Karpas-422 (cell line): ENCODE measurements around the gene GALNS. TPM values are rescaled to one million over a fixed set of nuclear protein-coding genes. Genes with fewer than 3 reads are reported as not detected.

ENCODE experiments used
- DNase-seq: peaks from one replicate; pipeline ENCODE4 v3.0.0-alpha.2; 2015
- H2AFZ ChIP-seq: fragments of 200-600 bp; sonication (generic); 2 replicates; pipeline ENCODE4 v1.6.1; 2014; ENCODE audit warnings: antibody characterized with exemption, low read length, mixed read lengths
- H3K27ac ChIP-seq: fragments of 200-600 bp; sonication (generic); 2 replicates; pipeline ENCODE4 v1.5.1; 2014; ENCODE audit warnings: mild to moderate bottlenecking, low read length, moderate library complexity
- H3K27me3 ChIP-seq: fragments of 200-600 bp; sonication (generic); 2 replicates; pipeline ENCODE4 v1.6.1; 2014; ENCODE audit warnings: low read length, mixed read lengths
- H3K36me3 ChIP-seq: fragments of 200-600 bp; sonication (generic); 2 replicates; pipeline ENCODE4 v1.6.1; 2014; ENCODE audit warnings: low read length, mixed read lengths; ENCODE audit not compliant: insufficient read depth
- H3K4me1 ChIP-seq: fragments of 200-600 bp; sonication (generic); 2 replicates; pipeline ENCODE4 v1.6.1; 2014; ENCODE audit warnings: mild to moderate bottlenecking, low read length, mixed read lengths
- H3K4me2 ChIP-seq: fragments of 200-600 bp; sonication (generic); 2 replicates; pipeline ENCODE4 v1.6.1; 2014; ENCODE audit warnings: low read length, low read depth, mild to moderate bottlenecking; ENCODE audit not compliant: poor library complexity, severe bottlenecking
- H3K4me3 ChIP-seq: fragments of 200-600 bp; sonication (generic); 2 replicates; pipeline ENCODE4 v1.5.1; 2014; ENCODE audit warnings: mild to moderate bottlenecking, antibody characterized with exemption, low read length, mixed read lengths
- H3K79me2 ChIP-seq: fragments of 200-600 bp; sonication (generic); 2 replicates; pipeline ENCODE4 v1.6.1; 2014; ENCODE audit warnings: mild to moderate bottlenecking, low read length, mixed read lengths
- H3K9ac ChIP-seq: fragments of 200-600 bp; sonication (generic); 2 replicates; pipeline ENCODE4 v1.6.0; 2014; ENCODE audit warnings: low read length
- H3K9me2 ChIP-seq: fragments of 200-600 bp; sonication (generic), shearing (Covaris generic); replicated peaks from 2 replicates; pipeline ENCODE4 v1.6.0; 2014; ENCODE audit warnings: mild to moderate bottlenecking, low read length, moderate library complexity; ENCODE audit not compliant: insufficient read depth
- H3K9me3 ChIP-seq: fragments of 300-700, 200-600 bp; sonication (generic); 2 replicates; pipeline ENCODE4 v1.6.1; 2014; ENCODE audit warnings: low read length, mixed read lengths
- H4K20me1 ChIP-seq: fragments of 200-600 bp; sonication (generic); 2 replicates; pipeline ENCODE4 v1.6.1; 2014; ENCODE audit warnings: mild to moderate bottlenecking, antibody characterized with exemption, low read length, low read depth; ENCODE audit not compliant: insufficient read depth
- total RNA-seq: library from RNA; depleted of rRNA; stranded (reverse); fragments of >200 nt; shearing (Covaris generic); gene quantifications from 2 replicates; pipeline ENCODE4 v1.2.3, GENCODE V29; 2014; ENCODE audit warnings: low replicate concordance

Gene GALNS
- total RNA-seq, 1 experiment from 2014 or later = 26.8 TPM

- H3K27me3 ChIP-seq = no peaks in the 10 kb centered on the region
- H3K4me3 ChIP-seq = no peak overlapping the region
- H3K9me2 ChIP-seq = no peaks in the 10 kb centered on the region
- no peak overlapping the region for H3K9ac ChIP-seq
- no peaks in the 10 kb centered on the region for H4K20me1 ChIP-seq
- no peak for DNase-seq
- no peak overlapping the region for H2AFZ ChIP-seq
- H3K4me2 ChIP-seq = no peak overlapping the region
- H3K27ac ChIP-seq = no peak overlapping the region
- no peaks in the 10 kb centered on the region for H3K9me3 ChIP-seq
- H3K36me3 ChIP-seq = no peaks in the 10 kb centered on the region
- no peaks in the 10 kb centered on the region for H3K79me2 ChIP-seq
- no peaks in the 10 kb centered on the region for H3K4me1 ChIP-seq
These were observed 28.0 kb upstream of the GALNS start for GRCh38 chr16:88884569-88885271.

- Histone ChIP-seq H3K36me3 (no peaks in the 10 kb centered on the region), H3K4me2 (no peak overlapping the region), H3K4me3 (no peak overlapping the region), H3K27me3 (no peaks in the 10 kb centered on the region), H2AFZ (no peak overlapping the region), H3K9me3 (no peaks in the 10 kb centered on the region), H3K27ac (no peak overlapping the region), H3K4me1 (no peaks in the 10 kb centered on the region), H3K79me2 (no peaks in the 10 kb centered on the region), H4K20me1 (no peaks in the 10 kb centered on the region), H3K9me2 (no peaks in the 10 kb centered on the region), H3K9ac (no peak overlapping the region)
- DNase-seq = no peak
These were observed 27.2 kb upstream of the GALNS start for GRCh38 chr16:88883946-88884345.

GRCh38 chr16:88883117-88883895, 26.6 kb upstream of the GALNS start:
- H3K9me2 ChIP-seq = no peaks in the 10 kb centered on the region
- no peaks in the 10 kb centered on the region for H3K4me1 ChIP-seq
- no peaks in the 10 kb centered on the region for H3K79me2 ChIP-seq
- no peak for DNase-seq
- H3K4me2 ChIP-seq = no peak overlapping the region
- no peak overlapping the region for H3K27ac ChIP-seq
- H3K9ac ChIP-seq = no peak overlapping the region
- H2AFZ ChIP-seq = no peak overlapping the region
- H3K9me3 ChIP-seq = no peaks in the 10 kb centered on the region
- no peaks in the 10 kb centered on the region for H3K27me3 ChIP-seq
- H3K36me3 ChIP-seq = no peaks in the 10 kb centered on the region
- no peaks in the 10 kb centered on the region for H4K20me1 ChIP-seq
- no peak overlapping the region for H3K4me3 ChIP-seq

GRCh38 chr16:88882358-88883030, 25.7 kb upstream of the GALNS start:
- no peaks in the 10 kb centered on the region for H3K9me2 ChIP-seq
- peak; percentile 81 for DNase-seq
- no peaks in the 10 kb centered on the region for H4K20me1 ChIP-seq
- H3K27ac ChIP-seq = no peak overlapping the region
- no peak overlapping the region for H3K9ac ChIP-seq
- H3K79me2 ChIP-seq = no peaks in the 10 kb centered on the region
- no peaks in the 10 kb centered on the region for H3K9me3 ChIP-seq
- H3K27me3 ChIP-seq = no peaks in the 10 kb centered on the region
- H3K4me1 ChIP-seq = no peaks in the 10 kb centered on the region
- no peak overlapping the region for H3K4me3 ChIP-seq
- no peak overlapping the region for H2AFZ ChIP-seq
- no peak overlapping the region for H3K4me2 ChIP-seq
- H3K36me3 ChIP-seq = no peaks in the 10 kb centered on the region

- no peaks in the 10 kb centered on the region for H3K4me1 ChIP-seq
- H3K9me3 ChIP-seq = no peaks in the 10 kb centered on the region
- H3K27me3 ChIP-seq = no peaks in the 10 kb centered on the region
- no peak overlapping the region for H3K9ac ChIP-seq
- H4K20me1 ChIP-seq = no peaks in the 10 kb centered on the region
- no peaks in the 10 kb centered on the region for H3K9me2 ChIP-seq
- no peak overlapping the region for H3K27ac ChIP-seq
- no peaks in the 10 kb centered on the region for H3K36me3 ChIP-seq
- H3K79me2 ChIP-seq = no peaks in the 10 kb centered on the region
- no peak overlapping the region for H3K4me2 ChIP-seq
- no peak overlapping the region for H3K4me3 ChIP-seq
- H2AFZ ChIP-seq = no peak overlapping the region
- no peak for DNase-seq
These were observed 25.1 kb upstream of the GALNS start for GRCh38 chr16:88881675-88882357.

GRCh38 chr16:88881007-88881615, 24.4 kb upstream of the GALNS start:
- H3K79me2 ChIP-seq = no peaks in the 10 kb centered on the region
- H3K9me2 ChIP-seq = no peaks in the 10 kb centered on the region
- H4K20me1 ChIP-seq = no peaks in the 10 kb centered on the region
- H3K4me2 ChIP-seq = no peak overlapping the region
- no peaks in the 10 kb centered on the region for H3K27me3 ChIP-seq
- H3K27ac ChIP-seq = no peak overlapping the region
- no peak overlapping the region for H2AFZ ChIP-seq
- H3K9ac ChIP-seq = no peak overlapping the region
- DNase-seq = no peak
- no peaks in the 10 kb centered on the region for H3K4me1 ChIP-seq
- no peaks in the 10 kb centered on the region for H3K9me3 ChIP-seq
- H3K36me3 ChIP-seq = no peaks in the 10 kb centered on the region
- H3K4me3 ChIP-seq = no peak overlapping the region

GRCh38 chr16:88880226-88881006, 23.7 kb upstream of the GALNS start:
- Histone ChIP-seq H3K9ac (no peak overlapping the region), H3K36me3 (no peaks in the 10 kb centered on the region), H4K20me1 (no peaks in the 10 kb centered on the region), H3K27me3 (no peaks in the 10 kb centered on the region), H3K9me3 (no peaks in the 10 kb centered on the region), H3K27ac (no peak overlapping the region), H3K79me2 (no peaks in the 10 kb centered on the region), H3K9me2 (no peaks in the 10 kb centered on the region), H3K4me2 (no peak overlapping the region), H3K4me3 (no peak overlapping the region), H3K4me1 (no peaks in the 10 kb centered on the region), H2AFZ (no peak overlapping the region)
- no peak for DNase-seq
